Activated T-helper 2 cell treated with anti-CD3 and anti-CD28 coated beads, Interferon-gamma antibody, Interleukin-2, Interleukin-4, amounts not matched to agents 10 μg/mL and 5 μg/mL and 100 μg/mL, durations not matched to agents 14 hours and 24 hours and 36 hours (primary cell): ENCODE data around the gene ZFAND2B. TPM values are rescaled to one million over a fixed set of nuclear protein-coding genes. Genes with fewer than 3 reads are reported as not detected.

Experiments
- DNase-seq: peaks from one replicate; pipeline ENCODE4 v3.0.0; 2021; ENCODE audit warnings: low spot score
- H3K27ac Mint-ChIP-seq: one replicate; pipeline ENCODE4 v1.8.0; 2021; ENCODE audit warnings: mixed read lengths
- H3K27me3 Mint-ChIP-seq: one replicate; pipeline ENCODE4 v1.8.0; 2021; ENCODE audit warnings: low read depth, mixed read lengths
- H3K36me3 Mint-ChIP-seq: one replicate; pipeline ENCODE4 v1.8.0; 2021; ENCODE audit warnings: low read depth, mixed read lengths
- H3K4me1 Mint-ChIP-seq: one replicate; pipeline ENCODE4 v1.8.0; 2021; ENCODE audit warnings: low read depth, mixed read lengths
- H3K4me3 Mint-ChIP-seq: one replicate; pipeline ENCODE4 v1.8.0; 2021; ENCODE audit warnings: low read depth, mild to moderate bottlenecking, moderate library complexity, mixed read lengths
- H3K9me3 Mint-ChIP-seq: one replicate; pipeline ENCODE4 v1.8.0; 2021; ENCODE audit warnings: mixed read lengths
- intact Hi-C: fragments of 100-400 bp; cut with micrococcal nuclease; formaldehyde crosslinking; loops from one replicate; pipeline ENCODE4 v1.15.1; 2023
- total RNA-seq: library from RNA; stranded (reverse); gene quantifications from 2 replicates; pipeline ENCODE4 v1.2.3, GENCODE V29; 2022

ZFAND2B gene, protein sequence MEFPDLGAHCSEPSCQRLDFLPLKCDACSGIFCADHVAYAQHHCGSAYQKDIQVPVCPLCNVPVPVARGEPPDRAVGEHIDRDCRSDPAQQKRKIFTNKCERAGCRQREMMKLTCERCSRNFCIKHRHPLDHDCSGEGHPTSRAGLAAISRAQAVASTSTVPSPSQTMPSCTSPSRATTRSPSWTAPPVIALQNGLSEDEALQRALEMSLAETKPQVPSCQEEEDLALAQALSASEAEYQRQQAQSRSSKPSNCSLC
- total RNA-seq: 27.3 and 33.5 TPM in 2 replicates

DNA sequence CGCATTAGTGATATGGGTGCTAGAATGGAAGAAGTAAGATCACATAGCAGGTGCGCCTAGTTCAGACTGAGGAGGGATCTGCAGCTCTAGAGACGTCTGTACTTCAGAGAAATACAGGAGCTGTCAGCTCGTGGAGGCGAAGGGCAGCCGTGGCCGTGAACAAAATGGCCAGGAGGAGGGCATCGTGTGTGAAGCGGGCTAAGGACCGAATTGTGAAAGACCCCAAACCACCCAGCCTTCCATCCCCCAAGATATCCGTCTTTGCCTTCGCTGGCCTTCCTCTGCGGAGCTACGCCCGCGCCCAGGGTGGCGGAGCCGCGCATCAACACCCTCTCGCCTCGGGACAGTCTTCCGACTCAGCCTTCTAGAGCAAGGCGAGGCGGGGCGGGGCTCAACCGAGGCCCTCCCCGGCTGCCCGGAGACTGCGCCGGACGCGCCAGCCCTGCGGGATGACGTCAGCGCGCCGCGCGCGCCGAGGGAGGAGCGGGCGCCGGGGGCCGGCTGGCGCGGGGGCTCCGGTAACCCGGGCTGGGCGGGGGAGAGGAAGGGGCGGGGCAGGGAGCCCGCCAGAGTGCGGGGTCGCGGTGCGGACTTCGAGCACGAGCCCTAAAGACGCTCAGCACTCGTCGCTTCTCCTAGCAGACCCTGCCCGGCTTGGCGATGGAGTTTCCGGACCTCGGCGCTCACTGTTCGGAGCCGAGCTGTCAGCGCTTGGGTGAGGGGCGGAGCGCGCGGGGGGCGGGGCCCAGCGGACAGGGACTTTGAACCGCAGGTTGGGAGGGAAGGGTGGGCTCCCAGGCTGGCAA, at the start of gene ZFAND2B:
Gene ZFAND2B (plus strand): TSS at position 455 of the 806 bp plus-strand sequence. CDS start 206 bp downstream, at position 661.
- Mint-ChIP-seq H3K9me3 (peaks cover 7% of the 10 kb centered on the region), H3K4me3 (peak within 1 kb of the TSS; percentile 84), H3K36me3 (peaks cover 33% of the 10 kb centered on the region), H3K27me3 (no peaks in the 10 kb centered on the region), H3K4me1 (peaks cover 38% of the 10 kb centered on the region), H3K27ac (peak within 1 kb of the TSS; percentile 90)
- intact Hi-C loops: loop anchor here (1.0 to 2.0 kb wide), 6 partner anchors 23 to 182 kb away; partner anchors contain the start of genes ANKZF1, ATG9A, DNAJB2 and NHEJ1
- peak; percentile 94 for DNase-seq

DNA sequence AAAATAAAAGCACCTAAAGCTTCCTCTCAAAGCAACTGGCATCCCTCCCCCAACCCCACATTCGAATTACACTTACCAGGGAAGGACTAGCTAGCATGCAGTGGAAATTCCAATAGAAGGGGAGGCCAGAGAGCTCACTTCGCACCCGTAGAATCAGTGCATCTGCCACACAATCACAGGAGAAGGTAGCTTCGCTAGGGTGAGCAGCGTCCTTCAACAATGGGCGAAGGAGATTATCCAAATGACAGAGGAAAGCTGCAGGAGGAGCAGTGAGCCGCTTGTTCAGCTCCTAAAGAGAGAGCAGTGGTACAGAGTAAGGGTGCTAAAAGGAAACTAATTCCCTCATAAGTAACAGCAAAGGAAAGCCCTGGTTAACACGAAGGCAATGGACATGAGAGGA, 49.2 kb upstream of the ZFAND2B start:
- intact Hi-C loops: no loop called here
- Mint-ChIP-seq H3K9me3 (no peaks in the 10 kb centered on the region), H3K4me3 (no peak overlapping the region), H3K27me3 (no peaks in the 10 kb centered on the region), H3K36me3 (peaks cover 23% of the 10 kb centered on the region), H3K4me1 (peaks cover 17% of the 10 kb centered on the region), H3K27ac (no peak overlapping the region)
- DNase-seq: no peak

DNA sequence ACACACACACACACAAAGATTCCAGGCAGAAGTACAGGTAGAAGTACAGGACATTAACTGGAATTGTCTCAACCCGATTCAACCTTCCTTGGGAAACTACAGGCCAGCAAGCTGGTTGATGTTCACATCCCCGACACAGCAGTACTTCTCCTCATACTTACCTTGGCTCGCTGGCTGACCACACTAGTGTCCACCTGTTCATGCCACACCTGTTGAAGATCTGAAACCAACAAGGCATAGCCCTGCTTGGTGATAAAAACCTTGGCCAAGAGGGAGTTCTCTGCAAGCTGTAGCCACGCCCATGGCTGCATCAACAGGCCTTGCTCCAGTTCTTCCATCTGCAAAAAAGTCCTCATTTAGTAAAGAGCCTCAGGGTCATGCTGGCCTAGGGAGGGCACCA, 48.6 kb upstream of the ZFAND2B start:
- peaks cover 17% of the 10 kb centered on the region for H3K4me1 Mint-ChIP-seq
- H3K36me3 Mint-ChIP-seq: peaks cover 23% of the 10 kb centered on the region
- H3K9me3 Mint-ChIP-seq: no peaks in the 10 kb centered on the region
- no peak for DNase-seq
- H3K4me3 Mint-ChIP-seq: no peak overlapping the region
- no peaks in the 10 kb centered on the region for H3K27me3 Mint-ChIP-seq
- no peak overlapping the region for H3K27ac Mint-ChIP-seq
- intact Hi-C loops: no loop called here

DNA sequence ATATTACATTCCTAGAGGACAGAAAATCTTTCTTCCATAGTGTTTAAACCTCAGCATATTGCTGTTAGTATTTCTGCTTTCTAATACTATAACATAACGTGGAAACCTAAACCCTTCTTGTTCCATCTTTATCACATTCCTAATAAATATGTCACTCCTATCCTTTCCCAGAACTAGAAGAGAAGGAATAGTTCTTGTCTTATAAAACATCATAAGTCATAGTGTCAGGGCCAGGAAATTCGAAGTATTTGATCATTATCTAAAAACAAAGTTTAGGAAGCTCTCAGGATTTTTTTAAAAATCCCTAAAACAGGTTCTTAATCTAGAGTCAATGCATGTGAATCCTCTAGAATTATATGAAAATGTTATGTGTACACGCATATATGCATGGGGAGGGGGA, 48.0 kb upstream of the ZFAND2B start:
- Mint-ChIP-seq H3K9me3 (no peaks in the 10 kb centered on the region), H3K27ac (no peak overlapping the region), H3K4me1 (peaks cover 17% of the 10 kb centered on the region), H3K27me3 (no peaks in the 10 kb centered on the region), H3K36me3 (peaks cover 19% of the 10 kb centered on the region), H3K4me3 (no peak overlapping the region)
- no peak for DNase-seq
- intact Hi-C loops: no loop called here

DNA sequence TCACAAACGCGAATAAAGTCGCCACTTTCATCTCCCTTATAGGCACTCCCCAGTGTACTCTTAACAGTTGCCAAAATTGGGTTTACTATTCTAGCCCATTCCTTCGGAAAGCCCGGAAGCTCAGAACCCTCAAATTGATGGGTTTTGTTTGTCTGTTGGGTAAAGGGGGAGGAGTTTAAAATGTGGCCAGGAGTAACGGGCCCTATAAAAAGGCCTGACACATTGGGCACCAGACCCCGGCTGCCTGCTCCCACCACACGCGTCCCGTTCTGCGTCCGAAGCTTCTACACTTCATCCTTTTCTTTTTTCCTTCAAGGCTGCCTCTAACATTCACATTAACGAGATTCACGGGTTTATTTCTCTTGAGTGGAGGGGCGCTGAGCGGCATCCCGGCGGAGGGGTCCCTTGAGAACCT, 46.8 kb upstream of the ZFAND2B start:
- no peaks in the 10 kb centered on the region for H3K27me3 Mint-ChIP-seq
- intact Hi-C loops: loop anchor here (1.0 to 2.0 kb wide), 12 partner anchors 18 to 591 kb away; partner anchors contain the start of genes ABCB6, ANKZF1, ATG9A and CNOT9
- peaks cover 17% of the 10 kb centered on the region for H3K4me1 Mint-ChIP-seq
- no peaks in the 10 kb centered on the region for H3K9me3 Mint-ChIP-seq
- DNase-seq: no peak
- H3K27ac Mint-ChIP-seq: peak overlapping the region; percentile 93
- H3K4me3 Mint-ChIP-seq: peak overlapping the region; percentile 87
- H3K36me3 Mint-ChIP-seq: peaks cover 16% of the 10 kb centered on the region

DNA sequence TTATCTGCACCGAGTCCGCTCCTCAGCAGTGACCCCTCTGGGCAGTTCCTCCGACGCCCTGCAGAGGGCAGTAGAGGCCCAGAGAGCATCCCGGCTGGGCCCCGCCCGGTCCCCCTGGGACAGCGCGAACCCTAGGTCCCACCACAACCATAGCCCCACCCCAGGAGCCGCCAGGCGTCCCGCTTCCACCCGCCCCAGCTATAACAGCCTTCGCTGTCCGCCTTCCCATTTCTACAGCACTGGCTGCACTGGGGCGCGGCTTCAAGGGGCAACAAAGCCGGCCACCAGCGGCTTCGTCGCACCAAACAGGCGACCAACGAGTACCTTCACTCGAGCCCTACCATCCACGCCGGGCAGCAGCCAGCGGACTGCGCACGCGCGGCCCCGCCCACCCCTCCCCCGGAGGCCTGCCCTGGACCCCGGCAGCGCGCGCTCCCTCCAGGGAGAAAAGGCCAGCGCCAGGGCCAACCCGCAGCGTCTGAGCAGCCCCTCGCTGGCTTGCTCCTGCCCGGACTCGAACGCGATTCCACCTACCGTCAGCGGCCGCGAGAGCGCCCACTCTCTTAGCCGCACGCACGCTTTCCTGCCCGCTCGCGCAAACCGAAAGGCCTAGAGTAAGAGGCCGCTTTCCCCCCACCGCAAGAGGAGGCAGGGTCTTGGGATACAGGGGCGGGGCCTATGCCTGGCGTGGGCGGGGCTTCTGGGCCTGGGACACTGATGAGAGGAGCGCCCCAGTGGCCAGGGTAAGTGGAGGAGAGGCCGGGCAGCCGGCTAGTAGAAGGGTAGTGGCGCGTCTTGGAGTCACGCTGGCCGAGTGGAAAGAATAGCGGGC, 46.2 kb upstream of the ZFAND2B start, which contains the start of gene NHEJ1:
Gene NHEJ1 (minus strand): TSS at position 630 of the 832 bp plus-strand sequence. CDS start 2,453 bp downstream, outside the sequence.
- no peaks in the 10 kb centered on the region for H3K27me3 Mint-ChIP-seq
- H3K4me3 Mint-ChIP-seq: peak within 1 kb of the TSS; percentile 87
- intact Hi-C loops: loop anchor here (1.0 to 2.0 kb wide), 12 partner anchors 17 to 592 kb away; partner anchors contain the start of genes ABCB6, ANKZF1, ATG9A and CNOT9
- H3K4me1 Mint-ChIP-seq: peaks cover 17% of the 10 kb centered on the region
- H3K27ac Mint-ChIP-seq: peak within 1 kb of the TSS; percentile 93
- H3K36me3 Mint-ChIP-seq: peaks cover 16% of the 10 kb centered on the region
- no peaks in the 10 kb centered on the region for H3K9me3 Mint-ChIP-seq
- peak; percentile 90 for DNase-seq

DNA sequence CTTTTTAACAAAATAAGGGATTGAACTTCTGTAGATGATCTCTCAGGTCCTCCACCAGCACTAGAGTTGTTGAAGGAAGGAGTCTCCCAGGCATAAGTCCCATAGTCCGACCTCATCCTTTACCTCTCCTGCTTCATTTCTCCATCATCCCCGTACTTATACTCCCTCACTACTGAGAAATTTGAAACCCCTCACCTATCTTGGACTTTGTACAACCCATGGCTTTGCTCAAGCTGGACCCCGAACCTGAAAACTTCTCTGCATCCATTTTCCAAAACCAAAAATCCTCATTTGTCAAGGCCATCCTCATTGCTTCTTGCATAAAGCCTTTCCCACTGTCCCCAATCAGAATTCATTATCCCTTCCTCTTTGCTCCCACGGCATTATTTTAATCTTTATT, 45.5 kb upstream of the ZFAND2B start:
- peaks cover 16% of the 10 kb centered on the region for H3K36me3 Mint-ChIP-seq
- H3K27ac Mint-ChIP-seq: no peak overlapping the region
- DNase-seq: no peak
- no peaks in the 10 kb centered on the region for H3K9me3 Mint-ChIP-seq
- peaks cover 17% of the 10 kb centered on the region for H3K4me1 Mint-ChIP-seq
- intact Hi-C loops: loop anchor here (2.0 kb wide), 2 partner anchors 58 to 592 kb away; partner anchors contain the start of genes ABCB6, CNOT9 and USP37
- H3K4me3 Mint-ChIP-seq: peak overlapping the region; percentile 87
- no peaks in the 10 kb centered on the region for H3K27me3 Mint-ChIP-seq

DNA sequence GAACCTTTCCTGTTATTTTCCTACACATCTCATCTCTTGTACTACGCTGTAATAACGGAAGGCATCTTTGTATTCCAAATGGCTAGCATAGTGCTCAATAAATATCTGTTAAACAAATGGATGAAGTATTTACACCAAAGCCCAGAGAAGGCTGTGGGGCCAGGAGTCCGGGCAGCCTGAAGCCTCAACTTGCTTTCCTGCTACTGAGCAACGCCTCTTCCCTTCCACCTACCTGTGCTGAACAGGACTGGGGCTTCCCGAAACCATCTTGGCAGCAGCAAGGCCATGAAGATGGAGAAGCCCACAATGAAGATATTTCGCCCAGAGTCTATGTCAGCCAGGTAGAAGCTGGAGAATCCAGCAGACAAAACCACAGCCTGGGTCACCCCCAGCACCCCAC, 43.4 kb upstream of the ZFAND2B start:
- intact Hi-C loops: no loop called here

DNA sequence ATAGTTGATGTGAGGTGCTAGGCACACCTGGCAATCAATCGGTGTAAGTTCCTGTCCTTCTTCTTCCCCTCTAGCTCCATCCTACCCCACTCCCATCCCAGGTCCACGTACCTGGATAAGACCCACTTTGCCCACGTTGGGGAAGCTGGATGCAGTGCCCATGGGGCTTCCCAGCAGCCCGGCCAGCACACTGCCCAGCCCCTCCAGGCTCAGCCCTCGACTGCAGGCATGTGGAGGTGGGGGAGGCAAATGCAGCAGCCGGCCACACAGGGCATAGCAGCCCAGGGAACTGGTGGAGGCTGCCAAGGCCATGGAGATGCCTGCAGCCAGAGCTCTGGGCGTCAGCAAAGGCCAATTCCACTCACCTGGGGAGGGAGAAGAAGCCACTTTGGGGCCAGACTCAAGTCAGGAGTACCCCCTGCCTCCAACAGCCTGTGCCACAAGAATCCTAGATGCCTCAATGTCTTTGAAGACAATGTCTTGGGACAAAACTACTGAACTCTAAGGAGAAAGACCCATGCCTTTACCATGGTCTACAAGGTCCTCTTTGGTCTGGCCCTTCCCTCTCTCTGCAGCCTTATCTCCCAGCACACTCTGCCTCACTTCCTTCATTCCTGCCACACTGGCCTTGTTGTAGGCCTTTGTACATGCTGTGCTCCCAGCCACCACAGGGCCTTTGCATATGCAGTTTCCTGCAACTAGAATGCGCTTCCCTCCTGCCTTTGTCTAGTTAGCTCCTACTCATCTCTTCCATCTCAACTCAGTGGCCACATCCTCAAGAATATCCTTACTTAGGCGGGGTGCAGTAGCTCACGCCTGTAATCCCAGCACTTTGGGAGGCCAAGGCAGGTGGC, 41.3 kb upstream of the ZFAND2B start:
- Mint-ChIP-seq H3K4me3 (no peak overlapping the region), H3K27ac (no peak overlapping the region), H3K9me3 (no peaks in the 10 kb centered on the region), H3K27me3 (no peaks in the 10 kb centered on the region), H3K4me1 (peaks cover 12% of the 10 kb centered on the region), H3K36me3 (no peaks in the 10 kb centered on the region)
- intact Hi-C loops: no loop called here
- no peak for DNase-seq

More for the DNA sequence above, 43.4 kb upstream of the ZFAND2B start:
- no peak for DNase-seq
- Mint-ChIP-seq H3K9me3 (no peaks in the 10 kb centered on the region), H3K27ac (no peak overlapping the region), H3K4me3 (no peak overlapping the region), H3K4me1 (peaks cover 17% of the 10 kb centered on the region), H3K36me3 (peaks cover under 1% of the 10 kb centered on the region), H3K27me3 (no peaks in the 10 kb centered on the region)

DNA sequence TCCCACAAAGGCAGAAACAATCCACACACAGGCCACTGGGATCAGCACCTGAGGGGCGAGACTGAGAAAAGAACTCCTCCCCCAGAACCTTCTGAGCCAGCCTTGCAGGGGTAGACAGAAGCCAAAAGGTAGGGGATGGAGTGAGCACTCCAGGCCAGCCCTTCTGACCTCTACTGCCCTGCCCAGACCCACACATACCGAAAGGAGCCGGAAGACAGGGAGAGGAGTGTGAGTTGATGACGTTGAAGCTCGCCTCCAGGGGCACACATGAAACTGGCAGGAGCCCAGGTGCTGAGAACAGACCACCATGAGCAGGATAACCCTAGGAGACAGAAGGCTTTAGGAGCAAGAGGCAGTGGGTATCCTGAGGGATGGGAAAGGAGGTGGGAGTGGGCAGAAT, 38.6 kb upstream of the ZFAND2B start:
- Mint-ChIP-seq H3K36me3 (peaks cover 15% of the 10 kb centered on the region), H3K27ac (no peak overlapping the region), H3K9me3 (no peaks in the 10 kb centered on the region), H3K4me3 (no peak overlapping the region), H3K4me1 (peaks cover 9% of the 10 kb centered on the region), H3K27me3 (no peaks in the 10 kb centered on the region)
- intact Hi-C loops: no loop called here
- no peak for DNase-seq

DNA sequence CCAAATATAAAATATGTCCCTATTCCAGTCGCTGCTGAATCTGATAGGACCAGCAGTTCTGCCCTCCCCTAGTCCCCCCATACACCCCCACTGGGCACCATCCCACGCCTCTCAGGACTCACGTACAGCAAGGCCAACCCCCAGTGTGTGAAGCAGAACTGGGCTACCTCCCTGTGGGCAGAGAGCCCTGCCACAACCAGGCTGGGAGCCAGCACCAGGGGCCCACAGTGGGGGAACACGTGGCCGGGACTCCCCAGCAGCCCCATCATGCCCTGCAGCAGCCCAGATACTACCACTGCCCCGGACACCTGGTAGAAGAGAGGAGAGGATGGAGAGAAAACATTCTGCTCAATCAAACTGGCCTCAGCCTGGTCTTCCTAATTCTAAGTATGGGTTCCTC, 38.1 kb upstream of the ZFAND2B start:
- H3K9me3 Mint-ChIP-seq: no peaks in the 10 kb centered on the region
- H3K4me3 Mint-ChIP-seq: no peak overlapping the region
- no peak overlapping the region for H3K27ac Mint-ChIP-seq
- no peak for DNase-seq
- peaks cover 18% of the 10 kb centered on the region for H3K36me3 Mint-ChIP-seq
- intact Hi-C loops: no loop called here
- H3K27me3 Mint-ChIP-seq: no peaks in the 10 kb centered on the region
- peaks cover 9% of the 10 kb centered on the region for H3K4me1 Mint-ChIP-seq
